Body of pancreas (tissue), 4 donors: Measurements from ENCODE around the gene SERPINF2. TPM values are rescaled to one million over a fixed set of nuclear protein-coding genes. Genes with fewer than 3 reads are reported as not detected.
"Not testable (repeated sequence)": the region's sequence is repeated elsewhere in the genome, so short reads cannot be mapped to it uniquely, and the experiment has no call there.

ENCODE experiments used
- ATAC-seq: fragments of 150-250 bp; one replicate; pipeline ENCODE4 v1.9.1; 2016
- DNase-seq, 4 donors: peaks; one replicate each; pipeline ENCODE4 v3.0.0-alpha.2; 2019
- H3K27ac ChIP-seq, 4 donors: fragments of 200-600 bp; sonication (generic); 1 replicate in 3 of 4; 2 replicates in 1 of 4; pipeline versions ENCODE4 v1.5.1 to v1.6.1; 2016 to 2019; ENCODE audit warnings: mild to moderate bottlenecking in 1 of 4, mixed read lengths in 1 of 4, moderate library complexity in 1 of 4
- H3K27me3 ChIP-seq, 2 donors: fragments of 200-600 bp; sonication (generic); one replicate each; pipeline ENCODE4 v1.6.0; 2016; ENCODE audit warnings: mild to moderate bottlenecking in 1 of 2
- H3K36me3 ChIP-seq, 2 donors: fragments of 200-600 bp; sonication (generic); replicated peaks in 1 of 2; 2 replicates each; pipeline ENCODE4 v1.5.1; 2016; ENCODE audit warnings: low read depth in 2 of 2; ENCODE audit not compliant: insufficient read depth in 1 of 2
- H3K4me1 ChIP-seq: fragments of 200-600 bp; sonication (generic); one replicate; pipeline ENCODE4 v1.6.0; 2016
- H3K4me3 ChIP-seq, 2 donors: fragments of 200-600 bp; sonication (generic); 1 replicate in 1 of 2; 2 replicates in 1 of 2; pipeline ENCODE4 v1.5.1; 2016 to 2019
- H3K9me3 ChIP-seq, 3 donors: fragments of 200-600 bp; sonication (generic); 1 replicate in 2 of 3; 2 replicates in 1 of 3; pipeline ENCODE4 v1.5.1; 2016
- POLR2A ChIP-seq, 3 donors: fragments of 450-650 bp; IDR thresholded peaks; one replicate each; pipeline ENCODE4 v1.6.1; 2016; ENCODE audit warnings: antibody characterized with exemption in 3 of 3, mild to moderate bottlenecking in 2 of 3
- WGBS, 2 donors: methylation state at CpG; one replicate each; pipeline ENCODE4 v1.1.5; 2017; 5-methylcytosine and 5-hydroxymethylcytosine counted together
- intact Hi-C: fragments of 100-400 bp; cut with DNase I; formaldehyde crosslinking; loops from one replicate; pipeline ENCODE4 v1.15.1; 2023
- total RNA-seq, 2 donors: library from RNA; depleted of rRNA; stranded (reverse); fragments of >200 nt; gene quantifications; one replicate each; pipeline ENCODE4 v1.1.0, GENCODE V29; 2016
- TF ChIP-seq, protein P1 (sequence below), 7 experiments: fragments of 450-650 bp in 4 of 7; fragments of 200-600 bp in 3 of 7; sonication (generic) in 3 of 7; IDR thresholded peaks; one replicate each; pipeline ENCODE4 v1.5.1; 2016 to 2019; ENCODE audit warnings: antibody characterized with exemption in 7 of 7

The SERPINF2 gene
- total RNA-seq, 2 donors from 2014 or later = 5.9 to 8.8 TPM

DNA sequence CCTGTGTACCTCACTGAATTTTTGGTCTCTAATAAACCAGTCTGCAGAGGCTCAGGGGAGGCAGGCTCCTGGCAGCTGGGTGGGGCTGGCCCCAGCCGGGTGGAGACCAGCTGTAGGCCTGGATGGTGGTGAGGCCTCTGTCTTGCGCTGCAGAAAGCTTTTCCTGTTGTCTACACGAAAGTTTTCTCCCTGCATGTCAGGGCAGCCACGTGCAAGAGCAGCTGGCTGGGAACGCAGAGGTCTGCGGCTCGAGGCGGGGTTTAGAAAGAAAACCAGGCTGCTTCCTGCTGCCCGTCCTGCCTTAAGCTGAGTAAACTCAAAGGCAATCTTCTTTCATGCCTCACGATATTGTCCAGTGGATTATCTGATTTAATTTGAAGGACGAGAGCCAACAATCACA lies 21.6 kb downstream of the SERPINF2 start:
- no peaks in the 10 kb centered on the region for H3K36me3 ChIP-seq
- no peaks in the 10 kb centered on the region for H3K27me3 ChIP-seq
- peak; percentile 29 for ATAC-seq
- H3K9me3 ChIP-seq = no peaks in the 10 kb centered on the region
- no peak overlapping the region for H3K4me3 ChIP-seq
- peaks cover 22% of the 10 kb centered on the region for H3K4me1 ChIP-seq
- WGBS, 2 donors = 21 to 61% methylated on average over 11 of the region's 11 CpGs
- intact Hi-C loops = no loop called here
- H3K27ac ChIP-seq = peak overlapping the region in 2 of 4 donors; percentile 69 to 72
- peak in 2 of 3 donors; percentile 21 to 30 for TF ChIP-seq POLR2A (IDR thresholded peaks at IDR 0.05)
- TF ChIP-seq, protein P1, sequence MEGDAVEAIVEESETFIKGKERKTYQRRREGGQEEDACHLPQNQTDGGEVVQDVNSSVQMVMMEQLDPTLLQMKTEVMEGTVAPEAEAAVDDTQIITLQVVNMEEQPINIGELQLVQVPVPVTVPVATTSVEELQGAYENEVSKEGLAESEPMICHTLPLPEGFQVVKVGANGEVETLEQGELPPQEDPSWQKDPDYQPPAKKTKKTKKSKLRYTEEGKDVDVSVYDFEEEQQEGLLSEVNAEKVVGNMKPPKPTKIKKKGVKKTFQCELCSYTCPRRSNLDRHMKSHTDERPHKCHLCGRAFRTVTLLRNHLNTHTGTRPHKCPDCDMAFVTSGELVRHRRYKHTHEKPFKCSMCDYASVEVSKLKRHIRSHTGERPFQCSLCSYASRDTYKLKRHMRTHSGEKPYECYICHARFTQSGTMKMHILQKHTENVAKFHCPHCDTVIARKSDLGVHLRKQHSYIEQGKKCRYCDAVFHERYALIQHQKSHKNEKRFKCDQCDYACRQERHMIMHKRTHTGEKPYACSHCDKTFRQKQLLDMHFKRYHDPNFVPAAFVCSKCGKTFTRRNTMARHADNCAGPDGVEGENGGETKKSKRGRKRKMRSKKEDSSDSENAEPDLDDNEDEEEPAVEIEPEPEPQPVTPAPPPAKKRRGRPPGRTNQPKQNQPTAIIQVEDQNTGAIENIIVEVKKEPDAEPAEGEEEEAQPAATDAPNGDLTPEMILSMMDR (IDR thresholded peaks at IDR 0.05) = no peak
- peak in 3 of 4 donors; percentile 39 to 74 (median 45) for DNase-seq

DNA sequence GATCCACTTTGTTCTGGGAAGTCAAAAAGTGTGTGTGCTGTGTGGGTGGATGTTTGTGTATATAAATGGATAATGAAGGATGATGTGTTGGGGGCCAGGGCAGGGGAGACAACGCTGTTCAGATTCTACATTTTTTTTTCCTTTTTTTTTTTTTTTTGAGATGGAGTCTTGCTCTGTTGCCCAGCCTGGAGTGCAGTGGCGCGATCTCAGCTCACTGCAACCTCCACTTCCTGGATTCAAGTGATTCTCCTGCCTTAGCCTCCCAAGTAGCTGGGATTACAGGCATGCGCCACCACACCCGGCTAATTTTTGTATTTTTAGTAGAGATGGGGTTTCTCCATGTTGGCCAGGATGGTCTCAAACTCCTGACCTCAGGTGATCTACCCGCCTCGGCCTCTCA lies 22.0 kb downstream of the SERPINF2 start:
- ATAC-seq, DNase-seq, H3K36me3 ChIP-seq, intact Hi-C loops, H3K4me3 ChIP-seq, H3K9me3 ChIP-seq, H3K27me3 ChIP-seq: not testable (repeated sequence)
- Histone ChIP-seq H3K4me1 (peaks cover 22% of the 10 kb centered on the region), H3K27ac (peak overlapping the region in 2 of 4 donors; percentile 69 to 72)
- WGBS, 2 donors = 89 to 99% methylated on average over 7 of the region's 7 CpGs

DNA sequence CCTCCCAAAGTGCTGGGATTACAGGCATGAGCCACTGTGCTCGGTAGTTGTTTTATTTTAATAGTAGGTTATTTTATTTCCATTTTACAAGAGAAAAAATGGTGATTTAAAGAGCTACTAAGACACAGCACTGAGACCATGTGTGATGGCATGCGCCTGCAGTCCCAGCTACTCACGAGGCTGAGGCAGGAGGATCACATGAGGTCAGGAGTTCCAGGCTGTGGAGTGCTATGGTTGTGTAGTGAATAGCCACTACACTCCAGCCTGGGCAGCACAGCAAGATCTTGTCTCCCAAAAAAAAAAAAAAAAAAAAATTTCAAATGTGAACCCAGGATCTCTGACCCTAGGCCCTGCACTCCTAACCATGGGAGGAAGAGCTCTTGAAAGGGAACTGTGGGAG lies 22.9 kb downstream of the SERPINF2 start:
- TF ChIP-seq, protein P1 (IDR thresholded peaks at IDR 0.05) = no peak
- TF ChIP-seq POLR2A (IDR thresholded peaks at IDR 0.05) = no peak
- Histone ChIP-seq H3K4me1 (peaks cover 26% of the 10 kb centered on the region), H3K36me3 (no peaks in the 10 kb centered on the region), H3K9me3 (no peaks in the 10 kb centered on the region), H3K27ac (no peak overlapping the region), H3K27me3 (no peaks in the 10 kb centered on the region), H3K4me3 (no peak overlapping the region)
- DNase-seq = no peak
- ATAC-seq = no peak
- WGBS, 2 donors = 74 to 91% methylated on average over 3 of the region's 3 CpGs
- intact Hi-C loops = no loop called here

DNA sequence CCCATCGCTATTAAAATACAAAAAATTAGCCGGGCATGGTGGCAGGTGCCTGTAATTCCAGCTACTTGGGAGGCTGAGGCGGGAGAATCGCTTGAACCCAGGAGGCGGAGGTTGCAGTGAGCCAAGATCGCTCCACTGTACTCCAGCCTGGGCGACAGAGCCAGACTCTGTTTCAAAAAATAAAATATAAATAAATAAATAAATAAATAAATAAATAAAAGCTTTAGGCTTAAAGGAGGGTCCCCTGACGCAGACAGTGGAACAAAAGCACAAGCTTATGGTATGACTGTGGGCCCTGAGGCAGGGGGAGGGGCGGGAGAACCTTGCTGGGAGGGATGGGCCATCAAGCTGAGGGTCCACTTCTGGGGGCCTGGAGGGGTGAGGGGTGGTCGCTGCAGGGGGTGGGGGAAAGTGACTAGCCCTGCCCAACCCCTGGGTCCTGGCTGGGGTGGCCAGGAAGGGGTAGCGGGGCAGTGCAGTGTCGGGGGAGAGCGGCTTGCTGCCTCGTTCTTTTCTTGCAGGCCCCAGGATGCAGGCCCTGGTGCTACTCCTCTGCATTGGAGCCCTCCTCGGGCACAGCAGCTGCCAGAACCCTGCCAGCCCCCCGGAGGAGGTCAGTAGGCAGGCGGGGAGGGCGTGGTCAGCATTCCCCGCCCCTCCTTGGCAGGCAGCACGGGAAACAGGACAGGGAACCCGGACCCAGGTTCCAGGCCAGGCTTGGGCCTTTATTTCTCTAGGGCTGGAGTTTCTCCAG lies 23.9 kb downstream of the SERPINF2 start:
- WGBS, 2 donors = 66 to 76% methylated on average over 17 to 20 of the region's 21 CpGs

DNA sequence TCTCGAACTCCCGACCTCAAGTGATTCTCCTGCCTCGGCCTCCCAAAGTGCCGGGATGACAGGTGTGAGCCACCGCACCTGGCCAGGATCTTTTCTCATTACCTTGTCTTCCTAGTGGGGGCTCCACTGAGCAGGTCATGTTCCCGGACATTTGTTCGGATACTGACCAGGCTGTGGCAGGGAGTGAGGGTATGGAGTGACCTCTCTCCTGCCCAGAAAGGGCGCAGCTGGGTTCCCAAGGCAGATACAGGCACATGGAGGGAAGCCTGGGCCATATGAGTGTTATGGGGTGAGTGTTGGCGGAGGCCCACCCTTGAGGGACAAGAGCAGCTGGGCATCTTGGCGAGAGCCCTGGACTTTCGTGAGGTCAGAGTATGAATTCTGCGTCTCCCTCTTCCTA lies 24.7 kb downstream of the SERPINF2 start:
- Histone ChIP-seq H3K9me3 (no peaks in the 10 kb centered on the region), H3K4me1 (peaks cover 26% of the 10 kb centered on the region), H3K4me3 (no peak overlapping the region), H3K27ac (no peak overlapping the region), H3K27me3 (no peaks in the 10 kb centered on the region), H3K36me3 (no peaks in the 10 kb centered on the region)
- DNase-seq (no peak), ATAC-seq (no peak)
- TF ChIP-seq, protein P1 (IDR thresholded peaks at IDR 0.05) = no peak
- no peak for TF ChIP-seq POLR2A (IDR thresholded peaks at IDR 0.05)
- intact Hi-C loops = no loop called here
- 85 to 92% methylated on average over 9 to 12 of the region's 12 CpGs for WGBS, 2 donors

More for the DNA sequence above, 23.9 kb downstream of the SERPINF2 start:
- H3K27me3 ChIP-seq = no peaks in the 10 kb centered on the region
- TF ChIP-seq, protein P1 (IDR thresholded peaks at IDR 0.05) = no peak
- TF ChIP-seq POLR2A (IDR thresholded peaks at IDR 0.05) = no peak
- intact Hi-C loops = no loop called here
- H3K27ac ChIP-seq = no peak overlapping the region
- no peaks in the 10 kb centered on the region for H3K36me3 ChIP-seq
- ATAC-seq = no peak
- no peak overlapping the region for H3K4me3 ChIP-seq
- no peak for DNase-seq
- peaks cover 26% of the 10 kb centered on the region for H3K4me1 ChIP-seq
- H3K9me3 ChIP-seq = no peaks in the 10 kb centered on the region
